Occipital lobe (tissue), 2 donors: Measurements from ENCODE around the gene TCEA2. TPM values are rescaled to one million over a fixed set of nuclear protein-coding genes. Genes with fewer than 3 reads are reported as not detected.

Experiments used
- DNase-seq: peaks from one replicate; lab custom pipeline; 2025; lab: John Stamatoyannopoulos, UW
- total RNA-seq: library from RNA; depleted of rRNA; stranded (reverse); fragments of >200 nt; gene quantifications from one replicate; pipeline ENCODE4 v1.2.3, GENCODE V29; 2014

Gene TCEA2
- 36.0 TPM for total RNA-seq

DNA sequence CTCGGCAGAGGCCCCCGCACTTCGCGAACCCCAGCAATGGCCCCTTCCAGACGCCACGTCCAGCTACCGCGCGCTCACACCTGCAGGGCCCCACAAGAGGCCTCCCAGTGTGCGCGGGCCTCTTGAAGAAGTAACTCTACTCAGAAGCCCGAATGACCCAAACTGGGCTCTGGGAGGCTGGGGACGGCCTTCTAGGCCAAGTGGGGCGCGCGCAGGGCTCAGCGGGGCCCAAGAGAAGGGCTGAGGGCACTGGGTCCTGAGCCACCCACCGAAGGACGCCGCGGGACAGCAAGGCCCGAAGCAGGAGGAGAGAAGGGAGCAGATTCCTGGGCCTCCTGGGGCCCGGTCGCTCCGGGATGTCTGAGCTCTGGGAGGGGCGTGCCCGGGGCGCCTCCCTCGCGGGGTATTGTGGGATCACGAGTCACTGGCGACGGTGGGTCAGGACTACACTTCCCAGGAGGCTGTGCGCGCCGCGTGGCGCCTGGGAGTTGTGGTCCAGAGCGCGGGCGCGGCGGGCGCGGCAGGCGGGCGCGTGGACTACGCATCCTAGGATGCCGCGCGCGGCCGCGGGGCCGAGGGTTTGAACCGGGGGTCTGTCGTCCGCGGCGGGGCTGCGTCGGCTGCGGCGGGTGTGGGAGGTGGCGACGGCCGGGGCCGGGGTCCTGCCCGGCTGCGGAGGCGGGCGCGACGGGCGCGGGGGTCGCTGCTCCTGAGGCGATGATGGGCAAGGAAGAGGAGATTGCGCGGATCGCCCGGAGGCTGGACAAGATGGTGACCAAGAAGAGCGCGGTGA lies at the start of gene TCEA2:
Gene TCEA2, plus strand, starts transcription at position 603 of the 793 bp plus-strand sequence. Its CDS starts 115 bp downstream, at position 718.
- DNase-seq, result peak; percentile 96

DNA sequence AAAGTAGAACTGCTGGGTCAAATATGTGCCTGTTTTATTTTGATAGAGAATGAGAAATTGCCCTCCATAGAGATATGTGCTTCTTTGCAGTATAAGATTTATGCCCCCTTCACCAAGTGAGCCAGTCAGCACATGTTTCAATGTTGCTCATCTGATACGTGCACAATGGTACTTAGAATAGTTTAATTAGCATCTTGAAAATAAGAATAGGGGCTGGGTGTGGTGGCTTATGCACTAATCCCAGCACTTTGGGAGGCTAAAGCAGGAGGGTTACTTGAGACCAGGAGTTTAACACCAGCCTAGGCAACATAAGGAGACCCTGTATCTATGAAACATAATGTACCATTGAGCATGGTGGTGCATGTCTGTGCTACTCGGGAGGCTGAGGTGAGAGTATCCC lies 47.4 kb upstream of the TCEA2 start:
- DNase-seq, result no peak

DNA sequence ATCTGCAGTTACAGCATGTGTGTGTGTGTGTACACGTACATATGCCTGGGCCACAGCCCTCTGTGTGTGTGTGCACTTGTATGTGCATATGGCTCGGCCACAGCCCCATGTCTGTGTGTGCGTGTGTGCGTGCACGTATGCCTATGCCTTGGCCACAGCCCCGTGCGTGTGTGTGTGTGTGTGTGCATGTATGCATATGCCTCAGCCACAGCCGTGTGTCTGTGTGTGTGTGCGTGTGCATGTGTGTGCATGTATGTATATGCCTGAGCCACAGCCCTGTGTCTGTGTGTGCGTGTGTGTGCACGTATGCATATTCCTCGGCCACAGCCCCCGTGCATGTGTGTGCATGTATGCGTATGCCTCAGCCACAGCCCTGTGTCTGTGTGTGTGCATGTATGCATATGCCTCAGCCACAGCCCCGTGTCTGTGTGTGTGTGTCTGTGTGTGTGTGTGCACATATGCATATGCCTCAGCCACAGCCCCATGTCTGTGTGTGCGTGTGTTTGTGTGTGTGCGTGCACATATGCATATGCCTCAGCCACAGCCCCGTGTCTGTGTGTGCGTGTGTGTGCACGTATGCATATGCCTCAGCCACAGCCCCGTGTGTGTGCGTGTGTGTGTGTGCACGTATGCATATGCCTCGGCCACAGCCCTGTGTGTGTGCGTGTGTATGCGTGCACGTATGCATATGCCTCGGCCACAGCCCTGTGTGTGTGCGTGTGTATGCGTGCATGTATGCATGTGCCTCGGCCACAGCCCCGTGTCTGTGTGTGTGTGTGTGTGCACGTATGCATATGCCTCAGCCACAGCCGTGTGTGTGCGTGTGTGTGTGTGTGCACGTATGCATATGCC lies 41.6 kb upstream of the TCEA2 start:
- no peak for DNase-seq

DNA sequence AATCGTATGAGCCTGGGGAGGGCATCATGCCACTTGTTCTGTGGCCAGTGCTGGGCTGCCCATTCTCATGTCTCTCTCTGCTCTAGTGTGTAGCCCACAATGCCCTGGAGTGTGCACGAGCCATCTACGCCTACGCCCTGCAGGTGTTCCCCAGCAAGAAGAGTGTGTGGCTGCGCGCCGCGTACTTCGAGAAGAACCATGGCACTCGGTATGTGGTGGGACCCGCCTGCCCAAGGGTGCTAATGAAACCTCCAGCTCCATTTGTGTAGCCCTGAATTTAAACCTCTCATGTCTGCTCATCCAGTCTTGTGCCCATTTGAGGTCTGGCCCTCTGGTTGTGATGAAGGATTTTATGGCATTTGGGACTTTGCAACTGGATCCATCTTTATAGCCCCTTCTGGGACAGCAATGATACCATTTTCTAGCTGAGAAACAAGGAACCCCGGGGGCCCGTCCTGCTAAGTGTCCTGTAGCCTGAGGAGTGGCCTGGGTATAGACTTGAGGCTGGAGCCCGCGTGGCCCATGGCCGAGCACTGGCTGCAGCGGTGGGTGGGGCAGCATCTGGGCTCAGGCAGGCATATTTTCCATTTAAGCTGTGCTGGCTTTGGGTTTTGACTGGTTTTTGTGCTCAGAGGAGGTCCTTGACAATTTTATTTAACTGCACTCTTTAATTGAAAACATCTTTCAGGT lies 40.2 kb upstream of the TCEA2 start:
- DNase-seq, result no peak

DNA sequence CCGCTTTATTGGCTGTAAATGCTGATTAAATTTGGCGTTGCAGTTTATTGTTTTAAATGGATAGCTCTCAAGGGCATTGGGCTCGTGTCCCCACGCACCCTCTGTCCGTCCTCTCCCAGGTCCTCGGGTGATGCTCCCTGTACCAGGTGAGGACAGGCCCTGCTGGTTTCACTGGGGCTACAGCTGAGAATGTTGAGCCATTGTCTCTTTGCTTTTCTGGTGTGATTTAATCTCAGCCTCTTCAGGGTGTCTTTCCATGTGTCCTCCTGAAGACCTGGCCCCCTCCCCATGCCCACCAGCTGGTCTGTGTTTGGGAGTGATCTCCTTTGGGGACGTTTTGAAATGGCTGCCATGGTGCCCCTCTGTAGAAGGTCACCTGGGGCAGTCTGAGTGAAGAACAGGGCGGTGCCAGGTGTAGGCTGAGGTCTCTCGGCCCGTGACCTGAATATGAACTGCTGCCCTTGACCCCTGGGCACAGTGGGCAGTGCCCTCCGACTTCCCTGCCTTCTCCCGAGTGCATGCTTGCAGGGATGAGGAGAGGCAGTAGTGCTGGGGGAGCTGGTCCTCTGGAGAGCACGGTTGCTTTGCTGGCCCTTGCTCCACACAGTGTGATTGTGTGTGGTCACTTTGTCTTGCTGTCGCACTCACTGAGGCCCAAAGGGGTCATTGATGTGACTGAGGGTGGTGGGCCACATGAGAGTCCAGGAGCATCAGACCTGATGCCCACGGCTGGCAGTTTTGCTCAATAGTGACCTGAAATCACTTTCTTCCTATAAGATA lies 39.4 kb upstream of the TCEA2 start:
- no peak for DNase-seq

DNA sequence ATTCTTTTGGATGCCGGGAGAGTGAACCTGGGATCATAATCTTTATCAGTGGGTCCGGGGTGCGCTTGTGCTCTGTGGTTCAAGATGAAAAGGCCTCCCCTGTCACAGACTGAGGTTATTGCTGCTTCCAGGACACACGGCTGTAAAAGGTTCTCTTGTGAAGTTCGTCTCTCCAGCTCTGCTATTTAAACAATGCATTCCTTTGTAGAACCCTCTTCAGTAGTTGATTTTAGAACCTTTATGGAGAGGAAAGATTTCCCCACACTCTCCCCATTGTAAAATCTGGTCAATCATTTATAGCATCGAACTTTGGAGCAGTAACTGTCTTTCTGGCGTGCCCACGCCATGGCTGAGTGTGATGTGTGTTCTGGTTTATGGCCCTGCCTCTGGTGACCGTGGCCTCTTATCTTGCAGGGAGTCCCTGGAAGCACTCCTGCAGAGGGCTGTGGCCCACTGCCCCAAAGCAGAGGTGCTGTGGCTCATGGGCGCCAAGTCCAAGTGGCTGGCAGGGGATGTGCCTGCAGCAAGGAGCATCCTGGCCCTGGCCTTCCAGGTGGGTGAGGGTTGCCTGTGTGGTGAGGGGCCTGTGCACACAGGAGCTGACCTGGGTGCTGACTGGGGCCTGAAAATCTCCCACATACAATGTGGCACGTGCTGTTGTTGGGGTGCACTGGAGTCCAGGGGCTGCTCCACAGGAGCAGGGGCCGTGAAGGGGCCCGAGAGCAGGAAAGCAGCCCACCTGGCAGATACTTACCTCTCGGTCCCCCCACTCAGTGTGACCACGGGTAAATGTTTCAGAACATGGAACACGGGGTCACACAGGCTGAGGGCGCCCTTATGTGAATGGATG lies 38.6 kb upstream of the TCEA2 start:
- no peak for DNase-seq

DNA sequence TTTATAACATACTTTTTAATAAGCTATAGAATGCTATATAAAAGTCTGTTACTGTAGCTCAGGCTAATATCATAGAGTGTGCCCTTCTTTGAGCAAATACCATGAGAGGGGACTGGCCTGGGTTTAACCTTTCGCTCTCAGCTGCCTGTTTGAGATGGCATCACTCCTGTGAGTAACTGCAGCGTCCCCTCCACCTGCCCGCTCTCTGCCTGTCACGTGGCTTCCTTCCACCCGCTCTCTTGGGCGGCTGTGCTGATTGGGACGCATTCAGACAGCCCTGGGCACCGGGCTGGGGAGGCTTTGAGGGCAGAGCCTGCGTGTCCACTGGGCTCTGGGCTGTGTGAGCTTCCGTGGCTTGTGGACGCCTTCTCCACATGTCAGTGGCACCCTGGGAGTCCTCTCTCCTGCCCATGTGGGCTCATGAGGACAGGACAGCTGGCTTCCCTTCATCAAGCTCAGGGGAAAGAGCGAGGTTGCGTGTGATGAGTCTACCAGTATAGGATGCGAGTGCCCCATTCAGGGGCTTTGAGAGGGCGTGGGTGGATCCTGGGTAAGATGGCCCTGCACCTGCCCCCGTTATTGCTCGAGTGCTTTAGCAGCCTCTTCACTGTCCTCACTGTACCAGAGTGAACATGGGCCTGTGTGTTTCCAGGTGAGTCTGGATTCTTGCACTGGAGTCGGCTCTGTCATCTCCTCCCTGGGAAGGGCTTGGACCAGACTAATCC lies 37.7 kb upstream of the TCEA2 start:
- no peak for DNase-seq

DNA sequence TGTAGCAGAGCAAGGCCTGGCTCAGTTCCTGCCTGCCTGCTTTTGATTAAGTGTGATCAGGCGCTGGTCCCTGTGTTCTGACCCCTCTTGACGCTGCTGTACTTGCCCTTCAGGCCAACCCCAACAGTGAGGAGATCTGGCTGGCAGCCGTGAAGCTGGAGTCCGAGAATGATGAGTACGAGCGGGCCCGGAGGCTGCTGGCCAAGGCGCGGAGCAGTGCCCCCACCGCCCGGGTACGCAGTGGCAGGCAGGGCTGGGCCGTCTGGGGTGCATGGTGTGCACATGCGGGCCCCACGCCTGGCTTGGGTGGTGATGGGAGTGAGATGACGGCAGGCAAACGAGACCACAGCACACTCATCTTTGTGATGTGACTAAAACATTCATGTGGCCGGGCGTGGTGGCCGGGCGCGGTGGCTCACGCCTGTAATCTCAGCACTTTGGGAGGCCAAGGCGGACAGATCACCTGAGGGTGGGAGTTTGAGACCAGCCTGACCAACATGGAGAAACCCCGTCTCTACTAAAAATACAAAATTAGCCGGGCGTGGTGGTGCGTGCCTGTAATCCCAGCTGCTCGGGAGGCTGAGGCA lies 37.1 kb upstream of the TCEA2 start:
- DNase-seq, result no peak

DNA sequence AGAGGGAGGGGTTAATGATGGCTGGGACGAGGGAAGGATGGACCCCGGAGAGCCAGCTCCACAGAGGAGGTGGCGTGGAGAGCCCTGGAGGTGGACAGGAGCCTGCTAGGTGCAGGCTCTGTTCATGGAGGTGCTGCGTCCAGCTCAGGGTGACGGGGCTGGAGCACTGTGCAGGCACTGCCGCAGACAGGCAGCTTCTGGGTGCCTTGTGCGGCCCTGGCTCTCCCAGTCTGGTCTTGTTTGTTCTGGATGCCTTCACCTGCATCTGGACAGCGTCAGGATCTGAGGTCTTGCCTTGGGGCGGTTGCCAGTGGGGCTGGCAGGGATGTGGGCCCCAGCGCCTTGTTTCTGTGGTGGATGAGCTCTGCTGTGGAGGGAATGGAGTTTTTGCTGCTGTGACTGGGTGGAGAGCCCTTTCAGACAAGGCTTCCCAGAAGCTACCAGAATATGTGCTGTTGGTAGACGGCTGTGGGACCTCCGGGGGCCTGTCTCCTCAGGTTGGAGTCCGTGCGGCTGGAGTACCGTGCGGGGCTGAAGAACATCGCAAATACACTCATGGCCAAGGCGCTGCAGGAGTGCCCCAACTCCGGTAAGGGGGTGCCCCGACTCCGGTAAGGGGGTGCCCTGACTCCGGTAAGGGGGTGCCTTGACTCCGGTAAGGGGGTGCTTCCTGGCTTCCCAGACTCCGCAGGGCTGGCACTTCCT lies 34.9 kb upstream of the TCEA2 start:
- DNase-seq, result no peak

DNA sequence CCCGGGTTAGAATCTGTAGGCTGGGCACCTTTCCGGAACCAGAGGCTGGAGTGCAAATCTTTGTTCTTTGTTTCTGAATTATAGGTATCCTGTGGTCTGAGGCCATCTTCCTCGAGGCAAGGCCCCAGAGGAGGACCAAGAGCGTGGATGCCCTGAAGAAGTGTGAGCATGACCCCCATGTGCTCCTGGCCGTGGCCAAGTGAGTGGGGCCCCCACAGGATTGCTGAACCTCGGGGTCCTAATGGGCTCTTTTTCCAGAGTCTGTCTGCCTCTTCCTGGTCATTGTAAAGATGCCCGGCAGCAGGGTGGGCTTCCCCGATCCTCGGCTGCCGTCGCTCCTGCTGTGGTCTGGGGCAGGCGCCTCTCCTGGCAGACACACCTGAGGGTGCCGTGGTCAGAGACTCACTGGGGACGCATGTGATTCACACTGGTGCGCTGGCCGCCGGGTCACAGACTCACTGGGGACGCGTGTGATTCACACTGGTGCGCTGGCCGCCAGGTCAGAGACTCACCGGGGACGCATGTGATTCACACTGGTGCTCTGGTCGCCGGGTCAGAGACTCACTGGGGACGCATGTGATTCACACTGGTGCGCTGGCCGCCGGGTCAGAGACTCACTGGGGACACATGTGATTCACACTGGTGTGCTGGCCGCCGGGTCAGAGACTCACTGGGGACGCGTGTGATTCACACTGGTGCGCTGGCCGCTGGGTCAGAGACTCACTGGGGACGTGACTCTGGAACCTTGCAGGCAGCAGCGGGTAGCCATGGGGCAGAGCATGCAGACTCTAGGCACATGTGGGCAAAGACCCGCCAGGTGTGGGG lies 33.5 kb upstream of the TCEA2 start:
- DNase-seq, result no peak

DNA sequence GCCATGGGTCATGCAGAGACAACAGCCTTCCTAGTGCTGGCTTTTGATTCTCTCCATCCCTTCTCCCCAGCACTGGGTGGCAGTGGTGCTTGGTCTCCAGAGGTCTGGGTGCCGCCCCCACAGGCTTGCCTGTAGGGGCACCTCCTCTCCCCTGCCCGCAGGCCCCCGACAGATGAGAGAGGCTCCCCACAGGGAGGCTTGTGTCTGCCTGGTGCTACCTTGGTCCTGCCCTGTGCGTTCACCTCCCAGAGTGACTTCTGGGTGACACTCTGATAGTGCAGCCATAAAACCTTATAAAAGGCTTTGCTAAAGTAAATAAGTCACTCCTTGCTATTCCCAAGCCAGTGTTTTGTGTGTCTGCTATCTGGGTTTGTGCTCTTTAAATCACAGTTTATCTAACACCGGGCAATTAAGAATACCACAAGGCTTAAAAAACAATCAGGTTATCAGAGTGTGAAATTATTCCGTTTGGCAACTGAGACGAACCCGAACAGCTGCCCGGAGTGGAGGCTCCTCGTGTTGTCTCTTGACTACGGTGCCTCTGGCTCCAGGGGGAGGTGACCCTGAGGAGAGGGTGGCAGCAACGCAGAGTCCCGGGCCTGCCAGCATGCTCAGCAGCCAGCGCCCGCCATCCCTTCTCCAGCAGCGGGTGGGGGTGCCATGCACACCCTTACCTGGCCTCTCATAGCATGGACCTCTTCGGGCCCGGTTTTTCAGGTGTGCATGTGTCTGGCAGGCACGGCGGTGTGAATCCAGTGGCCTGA lies 32.4 kb upstream of the TCEA2 start:
- no peak for DNase-seq

DNA sequence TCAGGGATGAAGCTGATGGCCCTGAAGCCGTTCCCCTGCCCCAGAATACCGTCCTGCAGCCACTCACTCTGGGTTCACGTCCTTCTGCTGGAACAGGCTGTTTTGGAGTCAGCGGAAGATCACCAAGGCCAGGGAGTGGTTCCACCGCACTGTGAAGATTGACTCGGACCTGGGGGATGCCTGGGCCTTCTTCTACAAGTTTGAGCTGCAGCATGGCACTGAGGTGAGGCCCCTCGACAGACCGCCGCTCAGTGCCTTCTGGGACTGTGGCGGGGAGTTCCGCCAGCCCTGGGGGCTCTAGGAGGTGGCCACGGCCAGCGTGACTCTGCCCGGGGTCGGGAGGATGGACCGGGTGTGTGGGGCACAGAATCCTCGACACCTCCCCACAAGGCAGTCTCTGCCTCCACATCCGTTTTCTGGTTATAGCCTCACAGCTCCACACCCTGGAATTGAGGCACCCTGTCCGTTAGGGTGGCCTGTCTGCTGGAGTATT lies 31.1 kb upstream of the TCEA2 start:
- DNase-seq, result no peak

DNA sequence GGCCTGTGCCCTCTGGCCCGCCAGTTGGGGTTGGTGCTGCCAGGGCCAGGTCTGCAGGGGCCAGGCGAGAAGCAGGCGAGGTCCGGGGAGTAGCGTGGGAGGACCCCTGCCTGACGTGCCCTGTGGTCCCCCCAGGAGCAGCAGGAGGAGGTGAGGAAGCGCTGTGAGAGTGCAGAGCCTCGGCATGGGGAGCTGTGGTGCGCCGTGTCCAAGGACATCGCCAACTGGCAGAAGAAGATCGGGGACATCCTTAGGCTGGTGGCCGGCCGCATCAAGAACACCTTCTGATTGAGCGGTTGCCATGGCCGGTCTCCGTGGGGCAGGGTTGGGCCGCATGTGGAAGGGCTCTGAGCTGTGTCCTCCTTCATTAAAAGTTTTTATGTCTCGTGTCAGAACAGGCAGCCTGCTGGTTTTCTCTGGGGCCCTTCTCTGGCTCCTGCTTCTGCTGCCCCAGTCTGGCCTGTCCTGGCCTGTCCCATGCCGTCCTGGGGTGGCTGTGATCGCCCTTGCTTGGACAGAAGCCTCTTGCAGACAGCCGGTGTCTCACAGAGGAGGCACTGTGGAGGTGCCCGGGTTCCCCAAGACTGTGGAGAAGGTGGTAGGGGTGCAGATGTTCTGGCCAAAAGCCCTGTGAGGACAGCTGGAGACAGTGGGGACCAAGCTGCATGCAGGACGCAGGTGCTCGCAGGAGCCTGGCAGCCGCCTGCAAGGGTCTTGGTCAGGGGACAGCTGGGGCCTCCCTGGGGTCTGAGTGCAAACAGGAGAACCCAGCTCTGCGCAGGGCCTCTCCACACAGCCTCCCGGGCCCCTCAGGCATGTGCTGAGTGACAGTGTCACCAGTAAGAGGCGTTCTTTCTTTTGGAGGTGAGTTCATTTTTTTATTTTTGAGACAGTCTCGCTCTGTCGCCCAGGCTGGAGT lies 30.0 kb upstream of the TCEA2 start:
- no peak for DNase-seq

DNA sequence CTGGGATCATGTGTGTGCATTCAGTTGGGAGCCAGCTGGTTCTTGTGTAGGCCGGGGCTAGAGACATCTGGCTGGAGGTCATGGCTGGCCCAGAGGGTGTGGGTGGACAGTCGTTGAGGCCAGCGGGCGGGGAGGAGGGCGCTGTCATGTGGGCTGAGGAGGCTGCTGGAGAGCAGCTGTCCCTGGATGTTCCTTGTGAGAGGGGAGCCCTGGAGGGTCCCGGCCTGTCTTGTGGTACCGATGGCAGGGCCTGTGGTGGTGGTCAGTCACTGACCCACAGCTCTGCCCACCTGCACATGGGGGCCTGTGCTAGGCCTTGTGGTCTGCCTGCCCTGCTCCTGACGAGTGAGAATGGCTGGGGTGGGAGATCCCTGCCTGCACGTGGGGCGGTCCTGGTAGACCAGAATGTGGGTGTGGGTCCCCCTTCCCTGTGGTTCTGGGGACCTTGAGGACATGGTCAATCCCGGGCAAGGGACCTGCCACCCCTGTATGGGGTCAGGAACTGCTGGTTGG lies 29.0 kb upstream of the TCEA2 start:
- no peak for DNase-seq
